Stimulated activated CD8-positive, alpha-beta memory T cell treated with anti-CD3 and anti-CD28 coated beads, Interleukin-12 subunit alpha, Interleukin-12 subunit beta, amount 100 ng/mL, for 24 hours (primary cell): ENCODE results near the gene PSD.

Experiments
- DNase-seq: peaks from one replicate; pipeline ENCODE4 v3.0.0-alpha.2; 2020; ENCODE audit errors: extremely low read depth

The PSD gene

DNA sequence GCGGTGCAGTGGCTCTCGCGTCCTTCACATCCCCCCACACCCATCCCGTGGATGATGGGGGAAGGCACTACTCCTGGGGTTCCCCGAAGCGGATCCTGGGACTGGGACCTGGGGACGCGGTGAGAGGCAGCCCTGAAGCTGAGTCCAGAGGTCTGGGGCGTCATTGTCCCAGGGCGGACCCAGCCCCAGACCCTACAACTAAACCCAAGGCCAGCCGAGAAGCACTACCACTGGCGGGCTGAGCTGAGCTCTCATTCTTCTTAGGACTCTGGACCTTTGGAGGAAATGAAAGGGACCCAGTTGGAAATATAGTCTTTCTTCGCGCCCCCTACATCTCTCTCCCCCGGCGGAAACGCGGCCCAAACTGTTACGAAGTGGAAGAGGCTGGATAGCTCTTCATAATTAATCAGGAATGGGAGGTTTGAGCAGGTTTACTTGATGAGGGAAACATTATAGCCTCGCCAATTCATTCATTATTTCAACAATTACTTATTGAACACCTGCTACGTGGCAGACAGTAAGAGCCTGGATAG is 1.7 kb upstream of the PSD start:
- DNase-seq: no peak

DNA sequence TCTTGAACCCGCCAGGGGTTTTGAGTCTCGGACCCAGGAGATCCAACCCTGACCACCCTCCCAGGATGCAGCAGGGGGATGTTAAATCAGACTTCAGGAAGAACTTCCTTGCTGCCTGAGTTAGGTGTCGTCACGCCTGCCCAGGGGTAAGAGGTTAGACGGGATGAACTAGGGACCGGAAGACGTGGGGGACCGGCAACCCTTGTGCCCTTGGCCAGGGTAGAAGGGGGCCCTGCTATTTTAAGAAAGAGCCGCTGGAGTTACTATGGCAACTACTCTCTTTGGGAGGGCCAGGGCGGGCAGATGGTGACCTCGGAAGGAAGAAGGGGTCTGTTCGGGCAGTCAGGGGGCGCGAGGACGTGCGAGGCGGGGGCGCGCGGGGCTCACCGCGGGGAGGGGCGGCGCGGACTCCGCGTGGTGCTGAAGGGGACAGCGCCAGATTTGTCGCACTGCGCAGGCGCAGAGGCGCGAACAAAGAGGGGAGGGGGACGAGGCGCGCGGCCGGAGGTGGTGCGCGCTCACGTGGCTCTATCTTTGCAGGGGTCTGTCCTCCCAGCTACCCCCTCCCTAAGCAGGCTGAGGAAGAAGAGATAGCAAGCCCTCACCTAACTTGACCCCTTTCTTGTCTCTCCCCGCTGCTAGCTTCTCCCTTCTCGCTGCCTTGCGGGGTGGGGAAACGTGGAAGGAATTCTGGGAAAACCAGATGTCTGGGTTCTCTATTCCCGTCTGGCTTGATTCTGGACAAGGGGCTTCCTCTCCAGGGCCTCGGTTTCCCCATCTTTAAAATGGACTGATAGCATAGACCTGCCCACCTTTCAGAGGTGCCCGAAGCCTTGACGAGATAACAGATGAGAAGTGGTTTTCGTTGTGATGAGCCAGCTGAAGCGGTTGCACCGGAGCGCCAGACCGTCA is 940 bp upstream of the PSD start:
- no peak for DNase-seq

- DNase-seq: no peak
Observed at GRCh38 chr10:102416695-102417094, 1.9 kb downstream of the PSD start.

GRCh38 chr10:102416283-102416682 is 2.3 kb downstream of the PSD start:
- no peak for DNase-seq

DNA sequence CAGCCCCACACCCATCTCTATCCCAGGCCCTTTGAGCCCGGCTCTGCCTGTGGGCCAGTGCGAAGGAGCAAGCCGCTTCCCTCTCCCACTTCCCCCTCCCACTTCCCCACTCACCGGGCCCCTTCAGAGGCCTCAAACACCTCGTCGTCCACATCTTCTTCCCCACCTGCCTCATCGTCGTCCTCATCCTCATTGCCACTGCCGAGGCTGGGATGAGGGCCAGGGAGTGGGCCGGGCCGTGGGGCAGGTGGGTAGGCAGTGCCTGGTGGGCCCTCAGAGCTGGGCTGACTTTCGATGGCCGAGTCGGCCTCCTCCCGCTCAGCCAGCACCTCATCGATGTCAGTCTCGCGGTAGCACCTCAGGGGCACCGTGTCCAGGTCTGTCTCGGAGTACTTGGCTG is 3.8 kb downstream of the PSD start:
- no peak for DNase-seq

DNA sequence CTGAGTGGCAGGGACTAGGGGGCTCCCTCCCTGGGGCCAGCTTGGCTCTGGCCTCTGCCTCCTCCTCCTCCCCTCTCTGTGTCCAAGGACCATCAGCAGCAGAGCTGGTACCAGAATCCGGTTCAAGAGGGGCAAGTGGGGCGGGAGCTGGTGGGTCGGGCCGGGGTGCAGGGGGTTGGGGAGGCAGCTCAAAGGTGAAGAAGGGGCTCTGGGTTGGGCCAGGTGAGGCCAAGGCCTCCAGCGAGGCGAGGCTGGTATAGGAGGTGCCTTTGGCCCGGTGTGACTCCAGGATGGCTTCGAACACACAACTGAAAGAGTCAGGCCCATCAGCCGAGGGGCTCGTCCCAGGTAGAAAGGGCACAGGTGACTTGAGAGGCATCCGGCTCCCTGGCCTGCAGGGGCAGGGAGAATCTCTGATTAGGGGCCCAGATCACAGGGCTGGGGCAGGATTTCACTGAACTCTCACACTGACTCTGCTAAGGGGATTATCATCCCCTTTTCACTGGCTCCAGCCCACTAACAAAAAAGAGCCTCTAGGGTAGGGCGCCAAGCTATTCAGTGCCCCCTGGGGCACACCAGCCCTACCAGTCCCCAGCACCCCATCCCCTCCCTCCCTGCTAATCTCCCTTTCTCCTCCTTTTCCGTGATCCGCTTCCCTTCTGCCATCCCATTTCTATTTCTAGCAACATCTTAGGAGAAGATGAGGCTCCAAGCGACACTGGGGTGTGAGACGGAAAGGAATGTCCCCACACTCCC is 4.6 kb downstream of the PSD start:
- DNase-seq: no peak

DNA sequence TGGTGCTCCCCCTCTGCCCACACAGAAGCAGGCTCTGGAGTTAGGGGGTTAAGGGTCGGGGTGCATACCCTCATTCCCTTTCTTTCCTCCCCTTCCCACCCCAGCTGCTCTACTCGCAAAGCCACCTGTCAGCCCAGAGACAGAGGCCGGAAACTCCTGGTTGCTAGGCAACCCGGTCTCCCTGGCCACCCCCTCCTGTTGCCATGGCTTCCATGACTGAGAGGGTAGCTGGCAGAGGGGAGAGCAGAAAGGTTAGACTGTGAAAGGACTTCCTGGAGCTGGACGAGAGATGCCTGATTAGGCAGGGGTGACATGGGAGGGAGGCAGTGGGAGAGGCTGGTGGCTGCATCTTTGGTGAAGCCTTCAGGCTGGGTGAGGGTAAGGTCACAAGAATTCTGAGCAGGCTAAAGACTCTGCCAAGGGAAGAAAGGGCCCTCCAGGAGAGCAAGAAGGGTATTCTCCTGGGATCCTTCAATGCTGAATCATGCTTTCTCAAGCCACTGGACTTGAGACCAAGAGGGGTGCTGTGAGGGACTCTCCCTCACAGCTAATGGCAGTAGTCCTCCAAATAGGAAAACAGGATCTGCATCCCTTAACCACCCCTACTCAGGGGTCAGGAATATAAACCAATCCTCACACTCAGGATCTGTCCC is 5.4 kb downstream of the PSD start:
- no peak for DNase-seq

GRCh38 chr10:102412293-102412692 is 6.3 kb downstream of the PSD start:
- DNase-seq: no peak

DNA sequence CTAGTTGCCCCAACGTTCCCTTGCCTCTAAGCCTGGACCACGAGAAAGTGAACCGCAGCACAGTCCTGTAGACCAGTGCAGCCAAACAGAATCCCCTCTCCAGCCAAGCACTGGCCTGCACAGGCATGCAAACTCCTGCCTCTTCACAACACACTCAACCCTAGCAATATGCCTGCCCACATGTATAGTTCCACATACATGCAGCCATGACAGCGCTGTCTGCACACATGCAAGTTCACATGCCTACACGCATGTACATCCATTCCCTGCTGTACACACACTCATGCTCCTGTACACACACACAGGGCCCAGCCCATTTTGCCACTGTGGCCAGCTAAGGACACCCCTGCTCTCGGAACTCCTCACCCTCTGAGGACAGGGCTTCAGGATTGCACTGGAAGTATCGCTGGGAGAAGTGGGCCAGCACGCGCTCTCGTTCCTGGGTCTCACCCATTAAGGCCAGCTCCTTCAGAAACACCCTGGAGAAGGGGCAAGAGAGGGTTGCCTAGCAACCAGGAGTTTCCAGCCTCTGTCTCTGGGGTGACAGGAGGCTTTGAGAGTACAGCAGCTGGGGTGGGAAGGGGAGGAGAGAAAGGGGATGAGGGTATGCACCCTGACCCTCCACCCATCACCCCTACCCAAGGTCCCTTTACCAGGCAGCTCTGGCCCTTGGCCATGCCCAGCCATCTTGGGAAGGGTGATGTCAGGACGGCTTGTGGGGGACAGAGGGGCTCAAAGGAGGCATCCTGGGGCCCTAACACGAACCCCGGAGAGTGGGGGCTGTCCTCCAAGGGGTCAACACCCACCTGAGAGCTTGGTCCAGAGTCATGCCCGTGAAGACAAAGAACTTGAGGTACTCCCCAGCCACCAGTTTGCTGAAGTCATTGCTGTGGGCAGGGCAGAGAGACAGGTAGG is 7.0 kb downstream of the PSD start:
- DNase-seq: no peak

DNA sequence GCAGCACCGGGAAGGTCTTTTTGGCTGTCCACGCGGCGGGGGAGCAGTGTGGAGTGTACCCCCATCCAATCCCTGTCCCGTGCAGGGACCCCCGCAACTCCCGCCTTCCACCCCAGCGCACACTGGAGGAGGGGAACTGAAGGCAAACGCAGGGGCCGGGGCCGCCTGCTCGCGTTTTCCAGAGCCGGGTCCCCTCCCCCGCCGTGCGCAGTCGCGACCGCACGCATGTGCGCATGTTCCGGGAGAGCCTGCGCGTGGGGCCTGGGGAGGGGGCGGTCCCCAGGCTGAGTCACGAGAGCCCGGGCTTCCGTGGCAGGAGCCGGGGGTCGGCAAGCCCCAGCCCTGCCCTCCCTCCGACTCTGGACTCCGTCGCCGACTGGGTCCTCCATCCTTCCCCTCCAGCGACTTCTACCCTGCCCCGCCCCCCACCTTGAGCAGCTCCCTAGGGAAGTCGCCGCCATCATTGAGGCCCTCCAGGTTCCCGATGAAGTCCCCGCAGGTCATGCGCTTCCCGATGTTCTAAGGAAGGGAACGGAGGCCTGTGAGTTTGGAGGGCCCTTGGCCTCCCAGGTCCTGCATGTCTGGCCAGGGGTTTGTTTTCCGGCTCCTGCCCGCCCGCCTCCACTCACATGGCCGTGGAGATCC is 8.0 kb downstream of the PSD start:
- no peak for DNase-seq

GRCh38 chr10:102409604-102410428 is 8.8 kb downstream of the PSD start:
- DNase-seq: no peak

DNA sequence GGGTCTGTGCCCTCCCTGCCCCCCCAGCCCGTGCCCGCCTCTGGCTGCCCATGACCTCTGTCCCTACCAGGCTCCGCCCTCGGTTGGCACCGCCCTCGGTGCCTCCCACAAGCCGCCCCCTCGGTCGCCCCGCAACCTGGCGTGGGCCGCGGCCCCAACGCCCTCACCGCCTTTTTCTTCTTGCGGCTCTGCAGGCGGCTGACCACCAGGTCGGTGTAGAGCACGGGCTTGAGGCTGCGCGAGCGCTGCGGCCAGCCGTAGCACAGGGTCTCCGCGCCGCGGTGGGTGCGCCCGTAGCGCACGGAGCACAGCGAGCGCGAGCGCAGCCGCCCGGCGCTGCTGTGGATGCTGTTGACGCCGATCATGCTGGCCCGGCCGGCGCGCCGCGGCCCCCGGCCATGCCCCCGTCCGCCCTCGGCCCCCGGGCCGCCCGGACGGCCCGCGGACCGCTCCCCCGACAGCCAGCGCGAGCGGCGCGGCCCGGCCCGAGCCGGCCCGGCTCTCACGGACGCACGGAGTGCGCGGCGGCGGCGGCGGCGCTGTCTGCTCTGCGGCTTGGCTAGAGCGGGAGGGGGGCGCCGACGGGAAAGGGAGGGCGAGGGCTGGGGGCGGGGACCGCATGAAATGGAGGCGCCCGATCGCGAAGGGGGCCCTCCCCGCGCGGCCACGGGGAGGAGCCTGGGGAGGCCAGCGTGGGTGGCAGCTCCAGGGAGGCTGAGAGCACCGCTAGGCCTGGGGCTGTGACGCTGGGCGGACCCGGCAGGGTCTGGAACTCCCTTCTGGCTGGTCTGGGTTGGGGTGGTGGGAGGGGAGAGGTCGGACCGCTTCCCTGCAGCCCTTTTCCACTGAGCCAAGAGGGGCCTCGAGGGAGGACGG is 9.6 kb downstream of the PSD start:
- DNase-seq: peak; percentile 59

DNA sequence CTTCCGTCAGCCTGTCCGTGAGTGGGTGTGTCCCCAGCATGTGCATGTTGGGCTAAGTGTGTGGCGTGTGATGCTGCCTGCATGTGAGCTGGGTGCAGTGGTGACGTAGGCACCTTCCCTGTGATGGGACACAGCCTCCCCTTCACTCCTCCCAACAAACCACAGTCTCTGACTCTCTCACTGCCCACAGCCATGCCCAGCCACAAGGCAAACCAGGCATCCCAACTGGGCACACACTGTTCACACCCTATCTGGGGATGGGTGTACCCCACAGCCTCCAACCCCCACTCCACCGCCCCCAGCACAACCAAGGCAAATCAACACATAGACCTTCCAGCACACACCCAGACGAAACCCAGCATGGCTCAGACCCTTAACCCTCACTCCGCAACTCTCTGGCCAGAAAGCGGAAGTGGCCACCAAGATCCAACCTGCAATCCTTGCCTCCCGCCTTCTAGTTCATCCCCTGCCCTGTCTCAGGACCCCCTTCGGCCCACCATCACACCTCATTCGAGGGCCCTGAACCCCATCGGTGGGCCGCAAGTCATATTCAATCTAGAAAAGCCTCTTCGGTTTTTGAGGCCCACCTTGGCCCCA is 10.4 kb downstream of the PSD start:
- no peak for DNase-seq

DNA sequence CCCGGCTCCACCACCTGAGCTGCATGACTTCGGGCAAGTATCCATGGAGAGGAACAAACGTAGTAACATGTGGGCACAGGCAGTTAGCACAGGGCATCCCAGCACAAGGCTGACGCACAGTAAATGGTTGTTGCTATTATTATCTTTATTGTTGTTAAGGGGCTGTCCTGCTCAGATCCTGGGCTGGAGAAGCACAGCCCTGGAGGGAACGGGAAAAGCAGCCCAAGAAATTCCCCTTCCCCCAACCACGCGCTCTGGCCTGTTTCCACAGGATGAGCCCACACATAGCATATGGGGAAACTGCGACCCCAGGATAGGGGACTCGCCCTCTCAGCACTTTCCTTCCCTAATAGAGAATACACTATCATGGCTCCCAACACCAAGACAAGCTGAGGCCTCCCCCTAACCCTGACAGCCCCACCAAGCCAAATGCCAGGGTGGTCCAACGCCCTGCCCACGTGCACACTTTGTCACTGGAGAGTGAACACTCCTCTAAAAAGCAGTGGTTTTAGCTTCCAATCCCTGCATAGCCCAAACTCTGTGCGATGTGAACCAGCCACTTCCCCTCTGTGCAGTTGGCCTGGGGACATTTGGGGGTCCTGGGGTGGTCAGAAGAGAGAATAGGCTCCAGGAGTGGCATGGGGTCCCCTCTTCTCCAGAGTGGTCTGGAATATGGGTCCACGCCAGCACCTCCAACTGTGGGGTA is 11.0 kb downstream of the PSD start:
- no peak for DNase-seq

- no peak for DNase-seq
Observed at GRCh38 chr10:102406815-102407214, 11.8 kb downstream of the PSD start.

DNA sequence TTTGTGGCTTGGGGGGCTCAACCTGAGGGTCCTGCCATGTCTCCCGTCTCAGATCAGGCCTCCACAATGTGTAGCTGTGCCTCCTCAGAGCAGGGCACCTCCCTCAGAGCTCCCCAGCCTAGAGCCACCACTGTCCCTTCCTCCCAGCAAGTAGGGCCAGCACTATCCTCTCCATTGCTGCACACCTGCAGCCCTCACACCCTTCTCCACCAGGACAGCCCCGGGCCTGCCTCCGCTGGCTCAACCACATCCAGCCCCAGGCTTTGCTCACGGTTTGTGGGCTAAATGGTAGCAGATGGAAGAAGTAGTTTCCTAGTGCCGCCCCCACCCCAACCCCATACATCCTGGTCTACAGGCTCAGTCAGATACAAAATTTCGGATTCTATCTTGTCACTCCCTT is 13.0 kb downstream of the PSD start:
- no peak for DNase-seq

DNA sequence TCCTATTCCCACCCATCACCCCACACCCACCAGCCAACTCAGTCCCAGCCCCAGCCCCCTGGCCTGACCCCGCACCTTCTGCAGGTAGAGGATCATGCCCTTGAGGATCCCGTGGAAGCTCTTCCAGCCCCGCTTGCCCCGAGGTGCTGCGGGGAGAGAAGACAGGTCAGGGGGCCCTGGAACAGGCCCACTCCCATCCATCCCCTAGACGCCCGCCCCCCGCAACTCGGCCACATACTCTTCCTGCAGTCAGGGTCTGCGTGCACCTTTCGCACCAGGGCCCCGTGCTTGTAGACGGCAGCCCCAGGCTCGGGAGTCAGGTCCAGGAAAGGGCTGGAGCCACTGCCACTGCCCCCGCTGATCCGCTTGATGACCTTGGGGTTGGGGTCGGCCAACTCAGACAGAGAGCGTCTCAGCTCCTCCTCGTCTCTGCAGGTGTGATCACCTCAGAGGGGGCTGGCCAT is 13.4 kb downstream of the PSD start:
- DNase-seq: no peak
